NCI-H2196 (cell line): ENCODE results near the gene ZNRF1.
"Not testable (repeated sequence)": the region's sequence is repeated elsewhere in the genome, so short reads cannot be mapped to it uniquely, and the experiment has no call there.

Source experiments
- DNase-seq: peaks from one replicate; lab custom pipeline; 2025; ENCODE audit not compliant: unreplicated experiment; lab: John Stamatoyannopoulos, UW

ZNRF1 gene

GRCh38 chr16:75026239-75026891 lies 27.5 kb downstream of the ZNRF1 start:
- DNase-seq: not testable (repeated sequence)

GRCh38 chr16:75026892-75027391 lies 28.1 kb downstream of the ZNRF1 start:
- no peak for DNase-seq

- DNase-seq: no peak
These were observed 28.9 kb downstream of the ZNRF1 start for GRCh38 chr16:75027520-75028300.

GRCh38 chr16:75028544-75029135 lies 29.8 kb downstream of the ZNRF1 start:
- DNase-seq: no peak

GRCh38 chr16:75029854-75030253 lies 31.0 kb downstream of the ZNRF1 start:
- DNase-seq: no peak

GRCh38 chr16:75032655-75033054 lies 33.8 kb downstream of the ZNRF1 start:
- DNase-seq: no peak

GRCh38 chr16:75035410-75035968 lies 36.7 kb downstream of the ZNRF1 start:
- DNase-seq: no peak

- DNase-seq: no peak
These were observed 39.4 kb downstream of the ZNRF1 start for GRCh38 chr16:75038036-75038858.

- no peak for DNase-seq
These were observed 41.1 kb downstream of the ZNRF1 start for GRCh38 chr16:75039941-75040340.

- DNase-seq: no peak
These were observed 43.8 kb downstream of the ZNRF1 start for GRCh38 chr16:75042426-75043174.

- peak; percentile 13 for DNase-seq
These were observed 44.5 kb downstream of the ZNRF1 start for GRCh38 chr16:75043175-75043895.

GRCh38 chr16:75044800-75045361 lies 46.1 kb downstream of the ZNRF1 start:
- DNase-seq: peak; percentile 24

- no peak for DNase-seq
These were observed 46.6 kb downstream of the ZNRF1 start for GRCh38 chr16:75045424-75045823.

- DNase-seq: no peak
These were observed 49.2 kb downstream of the ZNRF1 start for GRCh38 chr16:75048054-75048453.

GRCh38 chr16:75048530-75048929 lies 49.7 kb downstream of the ZNRF1 start:
- no peak for DNase-seq

- DNase-seq: no peak
These were observed 53.8 kb downstream of the ZNRF1 start for GRCh38 chr16:75052481-75053202.

- peak; percentile 40 for DNase-seq
These were observed 55.1 kb downstream of the ZNRF1 start for GRCh38 chr16:75053791-75054555.

GRCh38 chr16:75054556-75054947 lies 55.7 kb downstream of the ZNRF1 start:
- no peak for DNase-seq
